Measurements from ENCODE around the gene SHC3.

DNA sequence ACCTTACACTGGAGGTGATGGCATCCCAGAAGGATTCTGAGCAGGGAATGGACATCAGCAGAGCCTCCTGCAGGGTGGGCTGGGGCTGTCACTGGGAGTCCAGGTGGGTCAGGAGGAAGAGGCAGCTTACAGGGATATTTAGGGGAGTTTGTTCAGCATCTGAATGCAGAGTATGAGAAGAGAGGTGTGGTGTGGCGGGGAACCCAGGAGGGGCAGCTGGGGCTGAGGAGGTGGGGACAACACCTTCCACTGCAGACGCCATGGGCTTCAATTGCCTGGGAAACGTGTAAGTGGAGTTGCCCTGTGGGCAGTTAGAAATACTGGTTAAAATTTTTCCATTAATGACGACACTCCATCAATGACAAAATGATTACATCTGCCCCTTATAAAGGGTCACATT lies 153.9 kb downstream of the SHC3 start:
- TF ChIP-seq, protein P1, sequence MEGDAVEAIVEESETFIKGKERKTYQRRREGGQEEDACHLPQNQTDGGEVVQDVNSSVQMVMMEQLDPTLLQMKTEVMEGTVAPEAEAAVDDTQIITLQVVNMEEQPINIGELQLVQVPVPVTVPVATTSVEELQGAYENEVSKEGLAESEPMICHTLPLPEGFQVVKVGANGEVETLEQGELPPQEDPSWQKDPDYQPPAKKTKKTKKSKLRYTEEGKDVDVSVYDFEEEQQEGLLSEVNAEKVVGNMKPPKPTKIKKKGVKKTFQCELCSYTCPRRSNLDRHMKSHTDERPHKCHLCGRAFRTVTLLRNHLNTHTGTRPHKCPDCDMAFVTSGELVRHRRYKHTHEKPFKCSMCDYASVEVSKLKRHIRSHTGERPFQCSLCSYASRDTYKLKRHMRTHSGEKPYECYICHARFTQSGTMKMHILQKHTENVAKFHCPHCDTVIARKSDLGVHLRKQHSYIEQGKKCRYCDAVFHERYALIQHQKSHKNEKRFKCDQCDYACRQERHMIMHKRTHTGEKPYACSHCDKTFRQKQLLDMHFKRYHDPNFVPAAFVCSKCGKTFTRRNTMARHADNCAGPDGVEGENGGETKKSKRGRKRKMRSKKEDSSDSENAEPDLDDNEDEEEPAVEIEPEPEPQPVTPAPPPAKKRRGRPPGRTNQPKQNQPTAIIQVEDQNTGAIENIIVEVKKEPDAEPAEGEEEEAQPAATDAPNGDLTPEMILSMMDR (IDR thresholded peaks at IDR 0.05) = no peak
- no peak for TF ChIP-seq POLR2A (IDR thresholded peaks at IDR 0.05)
